22Rv1 (cell line): ENCODE measurements around the gene XIRP1.

Experiments
- H3K27ac ChIP-seq: fragments of 450-650 bp; 2 replicates; pipeline ENCODE4 v1.5.1; 2017
- ZFX ChIP-seq: fragments of 450-650 bp; IDR thresholded peaks from 2 replicates; pipeline ENCODE4 v1.6.1; 2017; ENCODE audit warnings: antibody characterized with exemption, borderline replicate concordance
- TF ChIP-seq, protein P1 (sequence below): fragments of 450-650 bp; IDR thresholded peaks from 2 replicates; pipeline ENCODE4 v1.5.1; 2017; ENCODE audit warnings: mild to moderate bottlenecking

Gene XIRP1

DNA sequence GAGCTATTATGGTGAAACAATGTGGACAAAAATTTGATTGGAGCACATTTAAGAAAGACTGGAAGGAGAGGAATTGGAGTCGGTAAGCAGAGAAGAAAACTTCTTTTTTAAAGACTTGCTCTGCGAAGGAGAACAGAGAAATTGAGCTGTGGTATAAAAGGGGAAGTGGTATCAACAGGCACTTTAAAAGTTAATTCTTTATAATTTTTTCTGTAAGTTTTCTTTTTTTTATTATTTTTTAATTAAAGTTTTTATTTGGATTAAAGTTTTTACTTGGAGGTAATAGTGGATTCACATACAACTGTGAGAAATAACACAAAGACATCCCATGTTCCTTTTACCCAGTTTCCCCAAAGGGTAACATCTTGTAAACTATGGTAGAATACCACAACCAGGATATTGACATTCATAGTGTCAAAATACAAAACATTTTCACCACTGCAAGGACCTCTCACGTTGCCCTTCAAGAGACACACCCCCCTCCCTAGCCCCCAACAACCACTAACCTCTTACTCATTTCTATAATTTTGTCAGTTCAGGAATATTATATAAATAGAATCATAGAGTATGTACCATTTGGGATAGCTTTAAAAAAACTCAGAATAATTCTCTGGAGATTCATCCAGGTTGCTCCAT is 33.8 kb upstream of the XIRP1 start:
- TF ChIP-seq ZFX: no peak
- TF ChIP-seq, protein P1, sequence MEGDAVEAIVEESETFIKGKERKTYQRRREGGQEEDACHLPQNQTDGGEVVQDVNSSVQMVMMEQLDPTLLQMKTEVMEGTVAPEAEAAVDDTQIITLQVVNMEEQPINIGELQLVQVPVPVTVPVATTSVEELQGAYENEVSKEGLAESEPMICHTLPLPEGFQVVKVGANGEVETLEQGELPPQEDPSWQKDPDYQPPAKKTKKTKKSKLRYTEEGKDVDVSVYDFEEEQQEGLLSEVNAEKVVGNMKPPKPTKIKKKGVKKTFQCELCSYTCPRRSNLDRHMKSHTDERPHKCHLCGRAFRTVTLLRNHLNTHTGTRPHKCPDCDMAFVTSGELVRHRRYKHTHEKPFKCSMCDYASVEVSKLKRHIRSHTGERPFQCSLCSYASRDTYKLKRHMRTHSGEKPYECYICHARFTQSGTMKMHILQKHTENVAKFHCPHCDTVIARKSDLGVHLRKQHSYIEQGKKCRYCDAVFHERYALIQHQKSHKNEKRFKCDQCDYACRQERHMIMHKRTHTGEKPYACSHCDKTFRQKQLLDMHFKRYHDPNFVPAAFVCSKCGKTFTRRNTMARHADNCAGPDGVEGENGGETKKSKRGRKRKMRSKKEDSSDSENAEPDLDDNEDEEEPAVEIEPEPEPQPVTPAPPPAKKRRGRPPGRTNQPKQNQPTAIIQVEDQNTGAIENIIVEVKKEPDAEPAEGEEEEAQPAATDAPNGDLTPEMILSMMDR: no peak
- H3K27ac ChIP-seq: no peak overlapping the region

DNA sequence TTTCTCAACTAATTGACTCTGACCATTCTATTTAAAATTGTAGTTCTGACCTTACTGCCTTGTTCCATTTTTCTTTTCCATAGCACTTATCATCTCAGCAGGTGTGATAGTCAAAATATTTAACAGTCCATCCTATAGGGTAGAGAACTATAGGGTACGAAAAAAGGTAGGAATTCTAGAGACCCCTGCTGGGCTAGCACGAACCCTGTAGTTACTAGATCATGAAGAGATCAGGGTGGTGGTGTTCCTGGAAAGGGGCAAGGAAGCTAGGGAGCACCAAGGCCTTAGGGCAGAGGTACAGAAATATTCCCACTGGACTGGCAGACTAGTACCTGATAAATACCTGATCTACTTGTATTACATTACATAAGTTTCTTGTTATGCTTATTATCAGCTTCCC is 31.9 kb upstream of the XIRP1 start:
- no peak overlapping the region for H3K27ac ChIP-seq
- no peak for TF ChIP-seq ZFX
- TF ChIP-seq, protein P1: no peak

DNA sequence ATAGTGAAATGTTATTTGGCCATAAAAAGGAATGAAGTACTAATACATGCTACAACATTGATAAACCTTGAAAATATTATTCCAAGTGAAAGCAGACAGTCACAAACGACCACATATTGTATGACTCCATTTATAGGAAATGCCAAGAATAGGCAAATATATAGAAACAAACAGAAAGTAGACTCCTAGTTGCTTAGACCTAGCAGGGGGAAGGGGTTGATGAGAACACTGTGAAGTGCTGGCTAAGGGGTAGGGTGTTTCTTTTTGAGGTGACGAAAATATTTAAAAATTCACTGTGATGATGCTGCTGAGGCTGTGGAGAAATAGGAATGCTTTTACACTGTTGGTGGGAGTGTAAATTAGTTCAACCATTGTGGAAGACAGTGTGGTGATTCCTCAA is 30.5 kb upstream of the XIRP1 start:
- no peak for TF ChIP-seq ZFX
- TF ChIP-seq, protein P1: no peak

DNA sequence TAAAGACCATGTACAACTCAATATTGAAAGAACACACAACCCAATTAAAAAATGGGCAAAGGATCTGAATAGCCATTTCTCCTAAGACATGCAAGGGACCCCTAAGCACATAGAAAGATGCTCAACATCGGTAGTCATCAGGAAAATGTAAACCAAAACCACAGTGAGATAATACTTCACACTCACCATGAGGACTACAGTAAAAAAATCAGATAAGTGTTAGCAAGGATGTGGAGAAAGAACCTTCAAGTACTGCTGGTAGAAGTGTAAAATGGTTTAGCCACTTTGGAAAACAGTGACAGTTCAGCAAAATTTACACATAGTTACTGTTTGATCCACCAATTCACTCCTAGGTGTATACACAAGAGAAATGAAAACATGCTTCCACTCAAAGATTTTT is 30.1 kb upstream of the XIRP1 start:
- TF ChIP-seq, protein P1: no peak
- TF ChIP-seq ZFX: no peak

More for the DNA sequence above, 30.5 kb upstream of the XIRP1 start:
- no peak overlapping the region for H3K27ac ChIP-seq

DNA sequence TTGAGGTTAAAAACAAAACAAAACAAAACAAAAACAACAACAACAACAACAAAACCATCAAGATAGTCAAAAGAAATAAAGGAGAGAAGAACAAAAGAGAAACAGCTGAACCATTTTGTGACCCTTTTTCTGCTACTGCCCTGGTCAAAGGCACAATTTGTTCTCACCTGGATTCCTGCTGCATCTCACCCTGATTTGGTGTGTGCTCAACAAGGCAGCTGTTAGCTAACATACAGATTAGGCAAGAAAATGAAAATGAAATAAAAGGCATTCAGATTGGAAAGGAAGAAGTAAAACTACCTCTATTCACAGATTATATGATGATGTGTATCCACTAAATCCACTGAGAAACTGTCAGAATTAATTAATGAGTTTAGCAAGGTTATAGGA is 28.7 kb upstream of the XIRP1 start:
- H3K27ac ChIP-seq: no peak overlapping the region
- TF ChIP-seq, protein P1: no peak
- no peak for TF ChIP-seq ZFX

More for the DNA sequence above, 30.1 kb upstream of the XIRP1 start:
- H3K27ac ChIP-seq: no peak overlapping the region

DNA sequence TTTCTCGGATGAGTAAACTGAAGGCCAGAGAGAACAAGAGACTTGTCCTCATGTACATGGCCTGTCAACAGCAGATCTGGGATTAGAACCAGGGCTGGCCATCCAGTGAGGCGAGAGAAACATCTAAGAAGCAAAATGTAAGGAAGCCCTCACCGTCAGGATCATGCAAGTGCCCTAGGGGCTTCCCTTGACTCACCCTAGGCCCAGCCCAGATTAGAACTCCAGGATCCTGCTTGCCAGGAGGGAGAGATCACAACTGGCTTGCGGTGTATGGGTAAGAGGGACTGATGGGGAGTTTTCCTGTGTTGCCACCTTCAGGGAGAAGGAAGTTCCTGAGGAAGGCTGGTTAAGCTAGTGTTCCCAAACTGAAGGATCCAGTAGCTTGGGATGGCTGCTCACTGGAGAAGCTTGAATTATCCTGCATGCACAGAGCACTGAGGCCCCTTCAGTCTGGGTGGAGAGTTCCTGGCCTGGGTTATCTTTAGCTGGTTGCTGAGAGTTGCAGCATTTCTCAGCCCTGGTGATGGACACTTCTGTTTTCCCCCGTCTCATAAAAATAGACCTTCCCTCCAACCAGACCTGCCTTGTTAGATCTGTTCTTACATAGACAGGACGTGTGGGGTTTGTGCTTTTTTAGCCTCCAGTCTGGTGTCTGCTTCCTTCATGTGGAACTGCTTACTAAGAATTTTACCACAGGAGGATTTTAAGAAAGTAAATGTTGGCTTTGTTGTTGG is 28.2 kb upstream of the XIRP1 start:
- TF ChIP-seq, protein P1: no peak
- TF ChIP-seq ZFX: no peak
- no peak overlapping the region for H3K27ac ChIP-seq

DNA sequence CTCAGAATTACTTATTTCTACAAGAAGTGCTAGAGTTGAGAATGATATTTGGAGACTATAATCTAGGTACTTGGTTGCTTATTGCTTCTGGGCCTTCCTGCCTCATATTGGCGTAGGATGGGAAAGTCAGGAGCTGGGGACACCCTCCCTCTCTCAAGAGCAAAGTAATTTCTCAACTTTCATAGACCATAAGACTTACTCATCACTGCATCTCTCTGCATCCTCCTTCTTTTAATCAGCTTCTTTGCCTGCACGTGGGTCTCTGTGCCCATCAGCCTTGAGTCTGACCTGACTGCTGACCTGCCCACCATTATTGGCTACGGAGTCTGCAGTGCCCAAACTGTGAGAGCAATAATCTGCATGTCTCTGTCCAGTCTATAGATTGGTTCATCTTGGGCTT is 27.3 kb upstream of the XIRP1 start:
- no peak for TF ChIP-seq ZFX
- TF ChIP-seq, protein P1: no peak
- H3K27ac ChIP-seq: no peak overlapping the region
